H1 (cell line): ENCODE results near the gene PEAK3. TPM values are rescaled to one million over a fixed set of nuclear protein-coding genes. Genes with fewer than 3 reads are reported as not detected.

Experiments used
- BACH1 ChIP-seq: IDR thresholded peaks from 2 replicates; pipeline ENCODE4 v1.6.1; 2012; ENCODE audit warnings: low read length, improper control_type of control experiment
- CBX5 ChIP-seq: fragments of 300-800, 300-1000 bp; sonication (generic); IDR thresholded peaks from 2 replicates; pipeline ENCODE4 v1.7.1; 2016; ENCODE audit warnings: antibody characterized with exemption, low read length, low read depth
- EZH2 ChIP-seq: fragments of 200-600 bp; sonication (generic); IDR thresholded peaks from 2 replicates; pipeline ENCODE4 v1.7.1; 2012; ENCODE audit warnings: low read depth, mild to moderate bottlenecking, moderate library complexity, low read length, inconsistent platforms; ENCODE audit not compliant: severe bottlenecking
- FOSL1 ChIP-seq: IDR thresholded peaks from 2 replicates; pipeline ENCODE4 v1.6.1; 2011; ENCODE audit warnings: mild to moderate bottlenecking, low read depth, low read length, moderate library complexity; ENCODE audit not compliant: insufficient read depth
- NANOG ChIP-seq: IDR thresholded peaks from 2 replicates; pipeline ENCODE4 v1.6.1; 2011; ENCODE audit warnings: low read length, low read depth, mild to moderate bottlenecking, inconsistent platforms; ENCODE audit not compliant: insufficient read depth, poor library complexity, severe bottlenecking
- POLR2A ChIP-seq, 2 experiments: IDR thresholded peaks; 1 replicate in 1 of 2; 2 replicates in 1 of 2; pipeline ENCODE4 v1.6.1; 2011; ENCODE audit warnings: low read depth in 2 of 2, low read length in 2 of 2, mild to moderate bottlenecking in 2 of 2; ENCODE audit errors: control extremely low read depth in 1 of 2
- RFX5 ChIP-seq: IDR thresholded peaks from 2 replicates; pipeline ENCODE4 v1.6.1; 2011; ENCODE audit warnings: low read depth, low read length, improper control_type of control experiment, borderline replicate concordance
- RNF2 ChIP-seq: fragments of 200-900, 300-1000 bp; sonication (generic); IDR thresholded peaks from 2 replicates; pipeline ENCODE4 v1.7.1; 2016; ENCODE audit warnings: borderline replicate concordance, low read depth, mild to moderate bottlenecking, antibody characterized with exemption, low read length; ENCODE audit not compliant: poor library complexity, severe bottlenecking; ENCODE audit errors: missing control alignments
- RXRA ChIP-seq: IDR thresholded peaks from 2 replicates; pipeline ENCODE4 v1.6.1; 2011; ENCODE audit warnings: low read depth, mild to moderate bottlenecking, low read length, moderate library complexity; ENCODE audit not compliant: insufficient read depth
- SIN3A ChIP-seq, 2 experiments: IDR thresholded peaks in 1 of 2; conservative IDR thresholded peaks in 1 of 2; 2 replicates each; pipeline ENCODE4 v1.6.1; 2011 to 2012; ENCODE audit warnings: low read length in 2 of 2, improper control_type of control experiment in 1 of 2, low read depth in 1 of 2, mild to moderate bottlenecking in 1 of 2
- SIX5 ChIP-seq: IDR thresholded peaks from 2 replicates; pipeline ENCODE4 v1.6.1; 2011; ENCODE audit warnings: mild to moderate bottlenecking, low read depth, low read length
- SP1 ChIP-seq: IDR thresholded peaks from 2 replicates; pipeline ENCODE4 v1.6.1; 2011; ENCODE audit warnings: low read depth, low read length
- SP2 ChIP-seq: IDR thresholded peaks from 2 replicates; pipeline ENCODE4 v1.6.1; 2012; ENCODE audit warnings: mild to moderate bottlenecking, low read length, inconsistent platforms
- SP4 ChIP-seq: IDR thresholded peaks from 2 replicates; pipeline ENCODE4 v1.6.1; 2012; ENCODE audit warnings: low read length, inconsistent platforms
- SRF ChIP-seq: IDR thresholded peaks from 2 replicates; pipeline ENCODE4 v1.6.1; 2011; ENCODE audit warnings: mild to moderate bottlenecking, low read depth, low read length, moderate library complexity
- TAF7 ChIP-seq: optimal IDR thresholded peaks from 2 replicates; pipeline ENCODE3; 2011; ENCODE audit warnings: low read depth, mild to moderate bottlenecking, inconsistent platforms, low read length, moderate library complexity, borderline replicate concordance
- TCF12 ChIP-seq: IDR thresholded peaks from 2 replicates; pipeline ENCODE4 v1.6.1; 2011; ENCODE audit warnings: low read depth, mild to moderate bottlenecking, low read length
- ZNF274 ChIP-seq: IDR thresholded peaks from 2 replicates; pipeline ENCODE4 v1.7.0; 2012; ENCODE audit warnings: low read length, borderline replicate concordance; ENCODE audit errors: extremely low read depth
- polyA plus RNA-seq, 7 experiments: library from polyadenylated mRNA; depleted of rRNA in 3 of 7; stranded (reverse) in 5 of 7; unstranded in 2 of 7; fragments of >200 nt in 5 of 7; fragments of 200-250 nt in 2 of 7; gene quantifications; 1 replicate in 5 of 7; 2 replicates in 1 of 7; 4 replicates in 1 of 7; pipeline versions ENCODE4 v1.2.1 to v1.2.3, GENCODE V29; 2011 to 2013; ENCODE audit warnings: missing spikeins in 2 of 7, mixed read lengths in 2 of 7
- total RNA-seq: library from RNA; stranded (reverse); fragmentation: NEBNext Ultra II Directional; extraction: Animal tissue kit (Norgen Biotek cat#: 25700); gene quantifications from 2 replicates; pipeline ENCODE4 v1.2.1, GENCODE V29; 2021

PEAK3 gene
- total and polyA plus RNA-seq, 2 of the 8 experiments (the other 6 are each of a cell fraction or from before 2014, with no cell fraction given): not detected

DNA sequence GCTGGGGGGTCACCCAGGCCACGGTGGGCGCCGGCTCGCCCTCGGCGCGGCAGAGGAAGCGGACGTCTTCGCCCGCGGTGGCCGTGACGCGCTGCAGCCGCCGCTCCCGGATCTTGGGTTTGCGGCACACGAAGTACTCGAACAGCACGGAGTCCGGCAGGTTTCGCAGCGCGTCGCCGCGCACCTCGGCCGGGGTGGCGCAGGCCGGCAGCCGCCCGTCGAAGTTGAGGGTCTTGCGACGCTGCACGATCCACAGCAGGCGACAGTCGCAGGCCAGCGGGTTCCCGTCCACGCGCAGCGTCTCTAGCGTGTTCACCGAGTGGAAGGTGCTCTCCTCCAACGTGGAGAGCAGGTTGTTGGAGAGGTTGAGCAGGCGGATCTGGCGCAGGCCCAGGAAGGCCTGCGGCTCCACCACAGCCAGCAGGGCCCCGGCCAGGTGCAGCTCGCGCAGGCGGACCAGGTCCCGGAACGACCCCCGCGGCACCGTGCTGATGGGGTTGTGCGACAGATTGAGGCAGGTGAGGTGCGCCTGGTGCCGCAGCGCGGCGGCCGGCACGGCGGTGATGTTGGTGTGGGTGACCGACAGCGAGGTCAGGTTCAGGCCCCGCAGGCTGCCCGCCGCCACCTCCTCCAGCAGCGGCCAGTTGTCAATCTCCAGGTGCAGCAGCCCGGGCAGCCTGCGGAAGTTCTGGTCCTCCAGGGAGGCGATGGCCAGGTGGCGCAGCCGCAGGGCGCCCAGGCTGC is 8.6 kb upstream of the PEAK3 start (continued):
- peak; percentile 44 for TF ChIP-seq RNF2
- TF ChIP-seq SRF: no peak
- TF ChIP-seq NANOG: no peak
- TF ChIP-seq RFX5: no peak
- TF ChIP-seq POLR2A (IDR thresholded peaks at IDR 0.05; ENCODE audit: control extremely low read depth in 1 of 2, low read depth in 2 of 2, low read length in 2 of 2): no peak
- TF ChIP-seq TCF12: no peak
- TF ChIP-seq BACH1: no peak
- TF ChIP-seq TAF7: no peak
- TF ChIP-seq SP4: no peak
- no peak for TF ChIP-seq SP2
- no peak for TF ChIP-seq SIN3A (conservative IDR thresholded peaks at IDR 0.05 in 1 of 2, IDR thresholded peaks at IDR 0.05 in 1 of 2; ENCODE audit: low read depth in 1 of 2, low read length in 2 of 2)
- no peak for TF ChIP-seq RXRA
- no peak for TF ChIP-seq ZNF274
- peak; percentile 98 for TF ChIP-seq EZH2
- TF ChIP-seq FOSL1: no peak
- no peak for TF ChIP-seq SP1
- no peak for TF ChIP-seq CBX5
- TF ChIP-seq SIX5: no peak
